IMR-90 (cell line): Measurements from ENCODE around the gene HDGFL3. TPM values are rescaled to one million over a fixed set of nuclear protein-coding genes. Genes with fewer than 3 reads are reported as not detected.

ENCODE experiments used
- ATAC-seq: fragments of 200-7000 bp; cut with Tn5 transposase; 2 replicates; pipeline ENCODE4 v1.9.1; 2020; ENCODE audit warnings: low read depth, mild to moderate bottlenecking, moderate library complexity
- BruUV-seq: library from RNA; stranded (reverse); fragments of 400-500 nt; replicated peaks from 2 replicates; lab custom pipeline; 2021; lab: Mats Ljungman, UMichigan
- CTCF ChIA-PET: fragments of 300-600 bp; formaldehyde crosslinking; extraction: SDS; loops from one replicate; lab custom pipeline; 2021; ENCODE audit warnings: antibody characterized with exemption; lab: Yijun Ruan, JAX
- POLR2A ChIA-PET: fragments of 300-600 bp; sonication (Branson Sonifier 250); formaldehyde crosslinking; loops from one replicate; lab custom pipeline; 2022; ENCODE audit warnings: antibody characterized with exemption; ENCODE audit not compliant: unreplicated experiment; lab: Charles Lee
- DNase-seq: peaks from one replicate; pipeline ENCODE4 v3.0.0; 2013
- H2AFZ ChIP-seq: replicated peaks from 2 replicates; pipeline ENCODE3; 2013; ENCODE audit warnings: low read length, mild to moderate bottlenecking; ENCODE audit not compliant: poor library complexity
- H2AK5ac ChIP-seq: 2 replicates; pipeline ENCODE4 v1.6.1; 2013; ENCODE audit warnings: low read depth, low read length, inconsistent platforms
- H2AK9ac ChIP-seq: replicated peaks from 2 replicates; pipeline ENCODE3; 2013; ENCODE audit warnings: mild to moderate bottlenecking, low read depth, low read length, moderate library complexity; ENCODE audit not compliant: poor library complexity
- H2BK120ac ChIP-seq: 2 replicates; pipeline ENCODE4 v1.6.1; 2013; ENCODE audit warnings: low read depth, low read length, inconsistent platforms
- H2BK15ac ChIP-seq: 3 replicates; pipeline ENCODE4 v1.6.1; 2013; ENCODE audit warnings: low read depth, low read length, inconsistent platforms
- H2BK20ac ChIP-seq: 2 replicates; pipeline ENCODE4 v1.6.1; 2013; ENCODE audit warnings: low read depth, mild to moderate bottlenecking, inconsistent platforms, low read length, moderate library complexity
- H2BK5ac ChIP-seq: 2 replicates; pipeline ENCODE4 v1.6.1; 2013; ENCODE audit warnings: mild to moderate bottlenecking, low read depth, low read length, inconsistent platforms; ENCODE audit not compliant: poor library complexity, severe bottlenecking
- H3K14ac ChIP-seq: replicated peaks from 2 replicates; pipeline ENCODE4 v1.6.1; 2013; ENCODE audit warnings: low read depth, low read length, inconsistent platforms
- H3K18ac ChIP-seq: 2 replicates; pipeline ENCODE4 v1.6.1; 2013; ENCODE audit warnings: low read depth, low read length, control low read depth
- H3K23ac ChIP-seq: 2 replicates; pipeline ENCODE4 v1.6.1; 2013; ENCODE audit warnings: low read depth, low read length, inconsistent platforms
- H3K27ac ChIP-seq: 2 replicates; pipeline ENCODE4 v1.5.1; 2013; ENCODE audit warnings: mild to moderate bottlenecking, control low read depth, low read length; ENCODE audit not compliant: insufficient read depth
- H3K27me3 ChIP-seq: 2 replicates; pipeline ENCODE4 v1.6.1; 2013; ENCODE audit warnings: low read length; ENCODE audit not compliant: control insufficient read depth, insufficient read depth
- H3K36me3 ChIP-seq: 2 replicates; pipeline ENCODE4 v1.6.1; 2013; ENCODE audit warnings: low read length, mixed read lengths; ENCODE audit not compliant: control insufficient read depth, insufficient read depth
- H3K4ac ChIP-seq: 2 replicates; pipeline ENCODE4 v1.6.1; 2013; ENCODE audit warnings: low read depth, low read length, inconsistent platforms
- H3K4me1 ChIP-seq: 2 replicates; pipeline ENCODE4 v1.6.1; 2013; ENCODE audit warnings: low read length, mixed read lengths; ENCODE audit not compliant: control insufficient read depth, insufficient read depth
- H3K4me2 ChIP-seq: 2 replicates; pipeline ENCODE4 v1.6.1; 2013; ENCODE audit warnings: low read depth, mild to moderate bottlenecking, control low read depth, low read length, moderate library complexity
- H3K4me3 ChIP-seq: 2 replicates; pipeline ENCODE4 v1.5.1; 2013; ENCODE audit warnings: low read depth, mild to moderate bottlenecking, control low read depth, low read length, moderate library complexity; ENCODE audit not compliant: insufficient read depth
- H3K56ac ChIP-seq: 2 replicates; pipeline ENCODE4 v1.6.1; 2013; ENCODE audit warnings: low read length, inconsistent platforms; ENCODE audit not compliant: insufficient read depth; ENCODE audit errors: extremely low read depth
- H3K79me1 ChIP-seq, 2 experiments: 2 replicates each; pipeline ENCODE4 v1.6.1; 2013; ENCODE audit warnings: low read length in 2 of 2, inconsistent platforms in 1 of 2, low read depth in 1 of 2
- H3K9ac ChIP-seq: 2 replicates; pipeline ENCODE4 v1.6.1; 2013; ENCODE audit warnings: low read depth, low read length, control low read depth
- H3K9me1 ChIP-seq: 2 replicates; pipeline ENCODE4 v1.6.1; 2013; ENCODE audit warnings: low read length, inconsistent platforms; ENCODE audit not compliant: insufficient read depth
- H3K9me3 ChIP-seq: 2 replicates; pipeline ENCODE4 v1.6.1; 2013; ENCODE audit warnings: low read length; ENCODE audit not compliant: control insufficient read depth, insufficient read depth
- H4K20me1 ChIP-seq: 2 replicates; pipeline ENCODE4 v1.6.1; 2013; ENCODE audit warnings: low read length, inconsistent platforms; ENCODE audit not compliant: insufficient read depth
- H4K5ac ChIP-seq: 2 replicates; pipeline ENCODE4 v1.6.1; 2013; ENCODE audit warnings: mild to moderate bottlenecking, low read depth, low read length, control low read depth
- H4K8ac ChIP-seq, 2 experiments: 2 replicates each; pipeline ENCODE4 v1.6.1; 2013; ENCODE audit warnings: low read depth in 2 of 2, low read length in 2 of 2, control low read depth in 1 of 2, inconsistent platforms in 1 of 2
- H4K91ac ChIP-seq: 2 replicates; pipeline ENCODE4 v1.6.1; 2013; ENCODE audit warnings: low read depth, low read length, inconsistent platforms; ENCODE audit not compliant: insufficient read depth
- MAFK ChIP-seq: IDR thresholded peaks from 2 replicates; pipeline ENCODE4 v1.6.1; 2012; ENCODE audit warnings: low read depth, low read length, improper control_type of control experiment
- MXI1 ChIP-seq: IDR thresholded peaks from 2 replicates; pipeline ENCODE4 v1.6.1; 2012; ENCODE audit warnings: low read depth, mild to moderate bottlenecking, low read length, moderate library complexity, borderline replicate concordance
- RAD21 ChIP-seq: IDR thresholded peaks from 2 replicates; pipeline ENCODE4 v1.6.1; 2012; ENCODE audit warnings: low read length, improper control_type of control experiment
- RFX5 ChIP-seq: IDR thresholded peaks from 2 replicates; pipeline ENCODE4 v1.8.0; 2012; ENCODE audit warnings: low read depth, mild to moderate bottlenecking, low read length, moderate library complexity
- SMC3 ChIP-seq: fragments of 150-350 bp; IDR thresholded peaks from 2 replicates; pipeline ENCODE4 v1.6.1; 2016; ENCODE audit warnings: low read depth, mild to moderate bottlenecking, antibody characterized with exemption, low read length, moderate library complexity
- WGBS, 2 experiments: methylation state at CpG; one replicate each; pipeline versions ENCODE4 v1.1.5 to v1.1.7; 2013; ENCODE audit warnings: missing lambda C conversion rate in 2 of 2; ENCODE audit not compliant: insufficient read length in 1 of 2; ENCODE audit errors: extremely low coverage in 2 of 2; 5-methylcytosine and 5-hydroxymethylcytosine counted together
- dilution Hi-C: fragments of 300-500 bp; cut with HindIII; formaldehyde crosslinking; loops from one replicate; pipeline ENCODE4 v1.14.3; 2018; ENCODE audit warnings: low sequenced_read_pairs; ENCODE audit not compliant: unreplicated experiment
- in situ Hi-C: fragments of 300-500 bp; cut with MboI; formaldehyde crosslinking; loops from 3 replicates; pipeline ENCODE4 v1.14.3; 2019; ENCODE audit warnings: low sequenced_read_pairs, inconsistent platforms, mixed read lengths
- intact Hi-C: fragments of 100-400 bp; cut with micrococcal nuclease; formaldehyde crosslinking; loops from 2 replicates; pipeline ENCODE4 v1.10.0; 2022
- polyA plus RNA-seq, 3 experiments: library from polyadenylated mRNA; depleted of rRNA; stranded (reverse); fragments of >200 nt; gene quantifications; 2 replicates each; pipeline ENCODE4 v1.2.3, GENCODE V29; 2012; ENCODE audit warnings: low replicate concordance in 1 of 3
- total RNA-seq: library from RNA; depleted of rRNA; stranded (reverse); fragments of >200 nt; gene quantifications from 2 replicates; pipeline ENCODE4 v1.2.3, GENCODE V29; 2012
- TF ChIP-seq, protein P1 (sequence below): fragments of 150-350 bp; IDR thresholded peaks from 2 replicates; pipeline ENCODE4 v1.6.1; 2017; ENCODE audit warnings: mild to moderate bottlenecking, antibody characterized with exemption, low read length, low read depth

The HDGFL3 gene
- total and polyA plus RNA-seq, 2 of the 4 experiments (the other 2 are of a cell fraction), result 9.5 to 18.1 TPM

GRCh38 chr15:83113881-83114674 lies 93.5 kb downstream of the HDGFL3 start:
- ATAC-seq (no peak), DNase-seq (no peak)
- Histone ChIP-seq H3K27ac (no peak overlapping the region), H4K91ac (peak overlapping the region; percentile 68), H3K36me3 (no peaks in the 10 kb centered on the region; the same call in 1 of the 2 replicates), H2AK5ac (peak overlapping the region; percentile 90; the same call in 1 of the 2 replicates), H3K27me3 (no peaks in the 10 kb centered on the region), H2BK120ac (peak overlapping the region; percentile 92), H3K9me1 (peaks cover 25% of the 10 kb centered on the region), H3K9ac (no peak overlapping the region), H2AFZ (no peak overlapping the region), H3K4ac (peak overlapping the region; percentile 83), H3K4me2 (no peak overlapping the region), H3K23ac (peak overlapping the region; percentile 80; the same call in 1 of the 2 replicates), H4K5ac (no peak overlapping the region), H2BK15ac (peak overlapping the region; percentile 95; the same call in 1 of the 3 replicates), H3K18ac (no peak overlapping the region), H3K9me3 (no peaks in the 10 kb centered on the region), H3K4me1 (peaks cover 12% of the 10 kb centered on the region), H3K4me3 (no peak overlapping the region), H3K56ac (no peak overlapping the region), H2AK9ac (peak overlapping the region; percentile 39), H4K8ac (0 out of 4 replicates have a peak overlapping the region, but pooled peaks of 1 of the 2 experiments have one; percentile 63), H3K79me1 (peaks cover under 1 to 31% of the 10 kb centered on the region in 2 experiments; a peak in 3 of 4 replicates), H3K14ac (0 out of 2 replicates have a peak overlapping the region, but pooled peaks have one; percentile 90), H2BK20ac (peak overlapping the region; percentile 70), H2BK5ac (no peak overlapping the region), H4K20me1 (peaks cover 3% of the 10 kb centered on the region; the same call in 1 of the 2 replicates)
- CTCF ChIA-PET, result no interaction called here
- intact Hi-C loops (loop anchor here (2.0 kb wide), 1 partner anchor 47 kb away; the partner anchor contains the start of gene BTBD1), dilution Hi-C loops (no loop called here), in situ Hi-C loops (no loop called here)
- 83% methylated on average over 1 of the region's 5 CpGs; no CpG with 5 or more reads in 1 of the 2 experiments for WGBS, 2 experiments
- TF ChIP-seq RFX5, result no peak
- TF ChIP-seq, protein P1, sequence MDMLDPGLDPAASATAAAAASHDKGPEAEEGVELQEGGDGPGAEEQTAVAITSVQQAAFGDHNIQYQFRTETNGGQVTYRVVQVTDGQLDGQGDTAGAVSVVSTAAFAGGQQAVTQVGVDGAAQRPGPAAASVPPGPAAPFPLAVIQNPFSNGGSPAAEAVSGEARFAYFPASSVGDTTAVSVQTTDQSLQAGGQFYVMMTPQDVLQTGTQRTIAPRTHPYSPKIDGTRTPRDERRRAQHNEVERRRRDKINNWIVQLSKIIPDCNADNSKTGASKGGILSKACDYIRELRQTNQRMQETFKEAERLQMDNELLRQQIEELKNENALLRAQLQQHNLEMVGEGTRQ, result no peak
- no peak for TF ChIP-seq MXI1
- no peak for TF ChIP-seq RAD21
- no peak for TF ChIP-seq MAFK
- TF ChIP-seq SMC3, result no peak
- no TSS peak for BruUV-seq
- POLR2A ChIA-PET, result no interaction called here
